Ectodermal cell (in vitro differentiated cells): ENCODE data around the gene SLCO3A1.
"Not testable (repeated sequence)": the region's sequence is repeated elsewhere in the genome, so short reads cannot be mapped to it uniquely, and the experiment has no call there.

ENCODE experiments used
- H3K27ac ChIP-seq: 2 replicates; pipeline ENCODE4 v1.7.0; 2013; ENCODE audit warnings: mild to moderate bottlenecking, low read depth, low read length; ENCODE audit not compliant: insufficient read depth, poor library complexity, severe bottlenecking
- H3K27me3 ChIP-seq: 2 replicates; pipeline ENCODE4 v1.7.0; 2013; ENCODE audit warnings: mild to moderate bottlenecking, low read length; ENCODE audit not compliant: insufficient read depth, control insufficient read depth, poor library complexity, severe bottlenecking
- H3K36me3 ChIP-seq: one replicate; pipeline ENCODE4 v1.7.0; 2013; ENCODE audit warnings: low read length; ENCODE audit not compliant: control insufficient read depth, insufficient read depth
- H3K4me1 ChIP-seq: one replicate; pipeline ENCODE4 v1.7.0; 2013; ENCODE audit warnings: low read length; ENCODE audit not compliant: control insufficient read depth, insufficient read depth
- H3K4me3 ChIP-seq: 2 replicates; pipeline ENCODE4 v1.7.0; 2013; ENCODE audit warnings: low read depth, low read length, control low read depth; ENCODE audit not compliant: insufficient read depth
- H3K9me3 ChIP-seq: 2 replicates; pipeline ENCODE4 v1.7.0; 2013; ENCODE audit warnings: mild to moderate bottlenecking, low read length, moderate library complexity; ENCODE audit not compliant: control insufficient read depth
- WGBS, 2 experiments: methylation state at CpG; one replicate each; pipeline ENCODE4 v1.1.7; 2013; ENCODE audit warnings: missing lambda C conversion rate in 2 of 2; 5-methylcytosine and 5-hydroxymethylcytosine counted together

Gene SLCO3A1

DNA sequence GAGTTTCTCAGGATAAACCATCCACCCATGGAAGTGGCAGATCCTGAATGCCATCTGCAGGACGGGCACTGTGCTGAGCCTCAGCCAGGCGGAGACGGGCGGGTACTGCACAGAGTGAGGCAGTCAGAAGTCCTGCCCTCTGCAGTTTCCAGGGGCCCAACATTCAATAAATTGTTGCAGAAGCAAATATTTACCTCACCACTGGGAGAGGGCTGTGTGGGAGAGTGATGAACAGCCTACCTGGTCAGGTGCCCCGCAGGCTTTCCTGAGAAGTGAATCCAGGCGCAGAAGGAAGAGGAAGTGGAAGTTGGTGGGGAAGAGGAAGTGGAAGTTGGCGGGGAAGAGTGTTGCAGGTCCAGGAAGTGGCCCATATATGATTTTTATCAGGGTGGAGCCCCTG lies 100.8 kb downstream of the SLCO3A1 start:
- no peaks in the 10 kb centered on the region for H3K9me3 ChIP-seq
- WGBS, 2 experiments: 96 to 98% methylated on average over 7 of the region's 7 CpGs
- peaks cover 10% of the 10 kb centered on the region for H3K4me1 ChIP-seq
- H3K27me3 ChIP-seq: no peaks in the 10 kb centered on the region
- no peak overlapping the region for H3K4me3 ChIP-seq
- H3K27ac ChIP-seq: no peak overlapping the region
- H3K36me3 ChIP-seq: no peaks in the 10 kb centered on the region

DNA sequence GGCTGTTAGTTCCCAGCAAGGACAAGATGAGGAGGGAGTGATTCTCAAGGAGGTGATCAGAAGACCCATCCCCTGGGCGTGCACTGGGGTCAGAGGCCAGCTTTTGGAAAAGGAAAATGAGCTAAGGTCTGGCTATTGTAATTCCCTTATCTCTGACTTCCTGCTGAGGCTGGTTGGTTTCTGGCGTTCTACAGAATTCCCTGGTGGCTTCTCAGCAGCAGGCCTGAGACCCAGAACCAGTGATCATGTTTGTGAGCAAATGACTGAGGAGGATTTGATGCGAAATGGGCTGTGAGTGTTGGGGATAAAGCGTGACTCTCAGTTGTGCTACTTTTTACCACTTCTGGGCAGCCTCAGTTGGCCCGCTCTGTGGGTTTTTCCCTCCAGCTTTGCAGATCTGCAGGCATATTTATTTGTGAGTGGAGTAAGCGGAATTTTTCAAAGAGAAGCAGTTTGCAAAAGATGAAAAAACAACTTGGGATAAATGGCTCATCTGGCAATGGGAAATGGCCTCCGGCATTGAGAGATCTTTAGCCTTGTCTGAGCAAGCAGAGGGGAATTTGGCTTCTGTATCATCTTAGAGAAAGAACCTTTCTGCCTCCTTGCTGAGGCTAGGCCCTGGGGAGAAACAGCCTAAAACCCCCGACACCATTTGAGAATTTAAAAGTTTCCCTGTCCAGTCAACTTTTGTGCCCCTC lies 102.7 kb downstream of the SLCO3A1 start:
- H3K4me3 ChIP-seq: no peak overlapping the region
- WGBS, 2 experiments: 58 to 66% methylated on average over 8 of the region's 8 CpGs
- peaks cover 10% of the 10 kb centered on the region for H3K4me1 ChIP-seq
- no peak overlapping the region for H3K27ac ChIP-seq
- H3K36me3 ChIP-seq: no peaks in the 10 kb centered on the region
- no peaks in the 10 kb centered on the region for H3K27me3 ChIP-seq
- H3K9me3 ChIP-seq: no peaks in the 10 kb centered on the region

DNA sequence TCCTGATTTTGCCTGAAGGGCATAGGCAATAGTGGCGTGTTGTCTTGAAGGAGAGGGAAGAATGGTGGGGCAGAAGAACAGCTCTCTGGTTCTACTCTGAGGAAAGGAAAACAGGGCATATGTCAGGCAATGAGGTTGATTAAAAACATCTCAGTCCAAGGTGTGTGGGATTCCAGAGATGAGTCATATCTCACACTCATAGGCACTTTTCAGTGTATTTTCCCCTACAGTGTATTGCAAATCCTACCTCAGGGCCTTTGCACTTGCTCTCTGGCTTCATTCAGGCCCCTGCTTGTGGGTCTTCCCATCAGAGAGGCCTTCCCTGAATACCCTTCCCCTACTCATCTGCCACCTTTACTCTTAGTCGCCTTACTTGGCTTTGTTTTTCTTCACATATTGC lies 107.8 kb downstream of the SLCO3A1 start:
- H3K27ac ChIP-seq: no peak overlapping the region
- no peak overlapping the region for H3K4me3 ChIP-seq
- WGBS, 2 experiments: 90 to 94% methylated on average over 2 of the region's 2 CpGs
- no peaks in the 10 kb centered on the region for H3K9me3 ChIP-seq
- H3K27me3 ChIP-seq: no peaks in the 10 kb centered on the region
- H3K36me3 ChIP-seq: no peaks in the 10 kb centered on the region
- H3K4me1 ChIP-seq: peaks cover 2% of the 10 kb centered on the region

DNA sequence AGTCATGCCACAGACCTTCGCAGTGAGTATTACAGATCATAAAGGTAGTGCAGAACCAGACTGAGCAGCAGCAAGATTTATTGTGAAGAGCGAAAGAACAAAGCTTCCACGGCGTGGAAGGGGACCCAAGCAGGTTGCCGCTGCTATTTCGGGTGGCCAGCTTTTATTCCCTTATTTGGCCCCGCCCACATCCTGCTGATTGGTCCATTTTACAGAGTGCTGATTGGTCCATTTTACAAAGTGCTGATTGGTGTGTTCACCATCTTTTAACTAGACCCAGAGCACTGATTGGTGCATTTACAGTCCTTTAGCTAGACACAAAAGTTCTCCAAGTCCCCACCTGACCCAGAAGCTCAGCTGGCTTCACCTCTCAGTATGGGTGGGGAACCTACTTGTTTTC lies 110.2 kb downstream of the SLCO3A1 start:
- not testable (repeated sequence) for H3K9me3 ChIP-seq, H3K4me1 ChIP-seq, H3K27ac ChIP-seq, H3K27me3 ChIP-seq, H3K4me3 ChIP-seq, H3K36me3 ChIP-seq
- 94 to 97% methylated on average over 7 of the region's 7 CpGs for WGBS, 2 experiments

DNA sequence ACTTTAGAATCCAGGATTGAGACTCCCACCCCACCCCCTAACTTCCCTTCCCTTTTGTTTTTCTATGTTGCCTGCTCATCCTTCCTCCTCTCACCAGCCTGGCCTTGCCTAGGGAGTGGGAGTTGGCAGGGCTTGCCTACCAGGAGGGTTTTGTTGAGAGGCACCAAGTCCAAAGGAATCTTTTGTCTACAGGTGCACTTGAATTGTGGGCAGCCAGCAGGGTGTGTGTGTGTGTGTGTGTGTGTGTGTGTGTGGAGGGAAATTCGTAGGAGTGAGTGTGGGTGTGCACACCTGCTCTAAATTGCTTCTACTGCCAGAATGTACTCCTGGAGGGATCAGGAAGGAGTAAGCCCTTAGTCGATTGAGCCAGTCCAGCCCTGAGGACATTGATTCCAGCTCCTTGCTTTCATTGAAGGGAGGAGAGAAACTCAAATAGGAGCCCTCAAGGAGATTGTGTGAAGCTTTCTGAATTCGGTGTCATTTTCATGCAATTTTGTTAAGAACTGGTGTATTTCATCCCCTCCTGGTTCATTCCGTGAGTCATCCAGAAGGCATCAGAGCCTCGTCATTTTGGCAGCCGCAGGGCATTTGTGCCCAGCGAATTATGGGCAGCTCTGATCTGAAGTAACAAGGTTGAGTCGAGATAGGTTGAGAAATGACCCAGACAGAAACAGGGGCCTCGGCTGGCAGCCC lies 112.1 kb downstream of the SLCO3A1 start:
- no peaks in the 10 kb centered on the region for H3K4me1 ChIP-seq
- H3K27me3 ChIP-seq: no peaks in the 10 kb centered on the region
- no peak overlapping the region for H3K4me3 ChIP-seq
- WGBS, 2 experiments: 83 to 89% methylated on average over 9 of the region's 9 CpGs
- no peaks in the 10 kb centered on the region for H3K36me3 ChIP-seq
- H3K9me3 ChIP-seq: no peaks in the 10 kb centered on the region
- H3K27ac ChIP-seq: no peak overlapping the region

DNA sequence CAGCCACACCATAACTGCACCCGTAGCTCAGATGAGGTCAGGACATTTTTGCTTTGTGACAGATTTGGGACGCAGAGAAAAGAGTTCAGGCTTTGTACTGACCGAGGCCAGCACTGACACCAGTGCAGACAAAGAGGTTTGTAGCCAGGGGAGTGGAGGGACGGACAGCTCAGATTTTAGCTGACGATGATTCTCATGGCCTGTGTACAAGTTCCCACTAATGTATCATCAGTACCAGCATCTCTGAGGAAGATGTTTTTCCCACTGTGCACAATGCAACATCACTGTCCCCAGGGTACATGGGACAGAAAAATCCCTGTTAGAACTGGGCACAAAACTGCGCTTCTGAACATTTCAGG lies 112.7 kb downstream of the SLCO3A1 start:
- H3K27me3 ChIP-seq: no peaks in the 10 kb centered on the region
- no peaks in the 10 kb centered on the region for H3K36me3 ChIP-seq
- H3K9me3 ChIP-seq: no peaks in the 10 kb centered on the region
- H3K4me3 ChIP-seq: no peak overlapping the region
- WGBS, 2 experiments: 89 to 91% methylated on average over 6 of the region's 6 CpGs
- H3K27ac ChIP-seq: no peak overlapping the region
- no peaks in the 10 kb centered on the region for H3K4me1 ChIP-seq

DNA sequence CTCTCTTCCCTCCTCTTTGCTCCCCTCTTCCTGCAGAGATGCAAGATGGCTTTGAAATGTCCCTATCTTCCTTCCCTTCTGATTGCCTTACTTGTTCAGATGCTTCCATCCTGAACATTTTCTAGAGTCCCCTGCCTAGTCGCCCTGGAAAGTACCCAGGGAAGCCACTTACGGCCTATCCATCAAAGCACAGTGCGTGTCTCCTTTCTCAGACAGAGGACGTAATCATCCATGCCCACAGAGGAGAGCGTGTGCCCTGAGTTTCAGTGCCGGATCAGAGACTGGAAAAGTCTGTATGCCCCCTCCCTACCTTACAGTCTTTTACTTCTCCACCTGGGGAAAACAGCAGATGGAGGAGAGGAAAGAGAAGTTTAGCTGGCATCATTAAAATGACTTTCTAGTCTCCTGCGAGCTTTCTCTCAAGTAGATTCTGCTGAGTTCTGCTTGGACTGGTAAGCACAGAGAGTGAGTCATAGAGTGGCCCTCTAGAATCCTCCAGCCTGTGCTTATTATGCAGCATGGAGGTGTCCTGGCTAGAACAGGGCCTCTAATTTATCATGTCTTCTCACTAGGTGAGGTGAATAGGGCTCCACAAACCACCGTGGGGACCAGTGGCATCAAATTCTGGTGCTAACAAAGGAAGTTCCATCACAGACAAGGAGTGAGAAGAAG lies 114.6 kb downstream of the SLCO3A1 start:
- no peaks in the 10 kb centered on the region for H3K36me3 ChIP-seq
- no peak overlapping the region for H3K27ac ChIP-seq
- no peaks in the 10 kb centered on the region for H3K9me3 ChIP-seq
- H3K4me3 ChIP-seq: no peak overlapping the region
- 92% methylated on average over 8 of the region's 8 CpGs for WGBS, 2 experiments
- no peaks in the 10 kb centered on the region for H3K27me3 ChIP-seq
- H3K4me1 ChIP-seq: no peaks in the 10 kb centered on the region

DNA sequence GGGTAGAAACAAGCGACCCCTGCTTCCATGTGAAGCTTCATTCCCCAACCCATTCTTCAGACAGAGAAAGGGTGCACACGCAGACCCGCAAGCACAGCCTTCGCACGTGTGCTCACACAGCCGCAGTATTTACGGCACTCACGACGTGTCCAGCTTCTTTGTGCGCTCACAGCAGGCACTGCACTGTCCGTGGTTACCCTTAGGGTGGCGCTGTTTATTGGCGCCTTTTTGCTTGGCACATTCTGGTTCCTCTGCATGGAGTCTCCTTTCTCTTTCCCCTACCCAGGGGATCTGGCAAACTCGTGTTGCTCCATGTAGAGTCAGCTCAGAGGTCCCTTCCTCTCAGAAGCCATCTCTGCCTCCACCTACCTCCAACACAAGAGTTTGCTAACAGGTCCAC lies 115.1 kb downstream of the SLCO3A1 start:
- H3K9me3 ChIP-seq: no peaks in the 10 kb centered on the region
- H3K36me3 ChIP-seq: no peaks in the 10 kb centered on the region
- H3K27me3 ChIP-seq: no peaks in the 10 kb centered on the region
- WGBS, 2 experiments: 90 to 92% methylated on average over 14 of the region's 14 CpGs
- H3K4me1 ChIP-seq: no peaks in the 10 kb centered on the region
- H3K27ac ChIP-seq: no peak overlapping the region
- no peak overlapping the region for H3K4me3 ChIP-seq

DNA sequence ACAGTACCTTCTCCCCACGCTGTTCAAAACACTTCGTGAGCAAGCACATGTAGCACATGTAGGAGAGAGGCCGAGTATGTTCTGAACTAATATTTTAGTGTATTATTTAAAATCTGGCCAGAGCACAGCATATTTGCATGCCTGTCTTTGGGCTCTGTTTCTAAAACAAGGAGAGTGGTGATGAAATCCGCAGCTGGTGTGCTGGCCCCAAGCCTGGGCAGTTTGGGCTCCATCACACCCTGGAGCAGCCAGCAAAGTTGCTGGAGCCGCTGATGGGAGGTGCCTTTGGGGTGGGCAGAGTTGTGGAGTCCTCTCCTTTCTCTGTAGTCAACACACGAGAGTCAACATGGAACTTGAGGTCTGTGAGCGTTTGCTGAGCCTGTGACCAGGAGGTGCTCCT lies 116.6 kb downstream of the SLCO3A1 start:
- no peaks in the 10 kb centered on the region for H3K9me3 ChIP-seq
- H3K36me3 ChIP-seq: no peaks in the 10 kb centered on the region
- H3K4me3 ChIP-seq: no peak overlapping the region
- H3K4me1 ChIP-seq: no peaks in the 10 kb centered on the region
- WGBS, 2 experiments: 93 to 100% methylated on average over 7 of the region's 7 CpGs
- H3K27me3 ChIP-seq: no peaks in the 10 kb centered on the region
- H3K27ac ChIP-seq: no peak overlapping the region

DNA sequence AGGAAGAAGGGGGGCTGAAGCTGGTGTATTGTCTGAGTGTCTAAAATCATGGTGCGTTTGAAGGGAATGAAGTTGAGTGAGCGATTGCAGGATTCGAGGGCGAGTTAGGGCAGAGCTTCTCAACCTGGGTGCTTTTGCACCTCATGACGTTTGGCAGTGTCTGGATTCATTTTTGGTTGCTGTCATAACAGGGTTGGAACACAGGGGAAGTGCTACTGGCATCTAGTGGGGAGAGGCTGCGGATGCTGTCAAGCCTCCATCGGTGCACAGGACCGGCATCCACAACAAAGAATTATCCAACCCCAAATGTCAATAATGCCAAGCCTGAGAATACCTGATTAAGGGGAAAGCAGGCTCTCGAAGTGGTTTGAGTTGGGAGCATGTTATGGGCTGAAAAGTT lies 120.0 kb downstream of the SLCO3A1 start:
- no peaks in the 10 kb centered on the region for H3K27me3 ChIP-seq
- H3K27ac ChIP-seq: no peak overlapping the region
- no peaks in the 10 kb centered on the region for H3K36me3 ChIP-seq
- no peaks in the 10 kb centered on the region for H3K4me1 ChIP-seq
- WGBS, 2 experiments: 89 to 93% methylated on average over 8 to 9 of the region's 9 CpGs
- H3K9me3 ChIP-seq: no peaks in the 10 kb centered on the region
- H3K4me3 ChIP-seq: no peak overlapping the region
